Muscle of leg (tissue), 11 donors: ENCODE measurements around the gene ARHGAP45. TPM values are rescaled to one million over a fixed set of nuclear protein-coding genes. Genes with fewer than 3 reads are reported as not detected.

ENCODE experiments used
- DNase-seq: peaks from one replicate; pipeline ENCODE4 v3.0.0; 2013
- H3K27ac ChIP-seq: one replicate; pipeline ENCODE4 v1.5.1; 2013; ENCODE audit warnings: mild to moderate bottlenecking, low read length, control low read depth
- H3K27me3 ChIP-seq: one replicate; pipeline ENCODE4 v1.6.1; 2013; ENCODE audit warnings: low read length; ENCODE audit not compliant: control insufficient read depth, insufficient read depth
- H3K36me3 ChIP-seq: one replicate; pipeline ENCODE4 v1.6.1; 2013; ENCODE audit warnings: low read length; ENCODE audit not compliant: control insufficient read depth, insufficient read depth
- H3K4me1 ChIP-seq: one replicate; pipeline ENCODE4 v1.6.1; 2013; ENCODE audit warnings: low read length; ENCODE audit not compliant: control insufficient read depth, insufficient read depth
- H3K4me3 ChIP-seq: one replicate; pipeline ENCODE4 v1.5.1; 2013; ENCODE audit warnings: low read length, control low read depth
- H3K9me3 ChIP-seq: replicated peaks from 2 replicates; pipeline ENCODE4 v1.6.1; 2013; ENCODE audit warnings: low read depth, low read length; ENCODE audit not compliant: control insufficient read depth
- WGBS: methylation state at CpG from one replicate; pipeline ENCODE4 v1.1.5; 2013; ENCODE audit warnings: missing lambda C conversion rate; ENCODE audit not compliant: insufficient coverage; 5-methylcytosine and 5-hydroxymethylcytosine counted together
- polyA plus RNA-seq, 8 donors: library from polyadenylated mRNA; unstranded; fragments of 120-200 nt; gene quantifications; one replicate each; pipeline versions ENCODE4 v1.2.1 to v1.2.3, GENCODE V29; 2013; ENCODE audit warnings: inconsistent platforms in 1 of 8, low replicate concordance in 1 of 8; ENCODE audit not compliant: insufficient read length in 8 of 8, insufficient read depth in 1 of 8
- total RNA-seq: library from RNA; stranded (reverse); fragments of 120-200 nt; gene quantifications from one replicate; pipeline ENCODE4 v1.2.4, GENCODE V29; 2013

The ARHGAP45 gene
- total and polyA plus RNA-seq, 9 donors: 5.0 to 13.1 (median 11.1) TPM

- 78% methylated on average over 26 of the region's 32 CpGs for WGBS
- H3K36me3 ChIP-seq: peaks cover 39% of the 10 kb centered on the region
- no peak overlapping the region for H3K27ac ChIP-seq
- H3K4me3 ChIP-seq: no peak overlapping the region
- peaks cover 47% of the 10 kb centered on the region for H3K4me1 ChIP-seq
- H3K27me3 ChIP-seq: no peaks in the 10 kb centered on the region
- no peaks in the 10 kb centered on the region for H3K9me3 ChIP-seq
- DNase-seq: no peak
Observed at GRCh38 chr19:1105873-1106840, 39.2 kb downstream of the ARHGAP45 start.

GRCh38 chr19:1106841-1107660 lies 40.1 kb downstream of the ARHGAP45 start:
- peaks cover 39% of the 10 kb centered on the region for H3K36me3 ChIP-seq
- WGBS: 56% methylated on average over 13 of the region's 17 CpGs
- H3K9me3 ChIP-seq: no peaks in the 10 kb centered on the region
- no peak for DNase-seq
- peaks cover 43% of the 10 kb centered on the region for H3K4me1 ChIP-seq
- H3K27ac ChIP-seq: no peak overlapping the region
- no peaks in the 10 kb centered on the region for H3K27me3 ChIP-seq
- H3K4me3 ChIP-seq: no peak overlapping the region

- WGBS: 88% methylated on average over 20 of the region's 25 CpGs
- H3K27ac ChIP-seq: no peak overlapping the region
- no peak for DNase-seq
- H3K9me3 ChIP-seq: no peaks in the 10 kb centered on the region
- H3K4me1 ChIP-seq: peaks cover 42% of the 10 kb centered on the region
- no peak overlapping the region for H3K4me3 ChIP-seq
- H3K36me3 ChIP-seq: peaks cover 43% of the 10 kb centered on the region
- H3K27me3 ChIP-seq: no peaks in the 10 kb centered on the region
Observed at GRCh38 chr19:1107661-1108261, 40.8 kb downstream of the ARHGAP45 start.

- Histone ChIP-seq H3K9me3 (no peaks in the 10 kb centered on the region), H3K36me3 (peaks cover 43% of the 10 kb centered on the region), H3K27me3 (no peaks in the 10 kb centered on the region), H3K27ac (no peak overlapping the region), H3K4me3 (no peak overlapping the region), H3K4me1 (peaks cover 41% of the 10 kb centered on the region)
- WGBS: 89% methylated on average over 77 of the region's 89 CpGs
- DNase-seq: no peak
Observed at GRCh38 chr19:1108291-1109031, 41.5 kb downstream of the ARHGAP45 start.

- H3K27me3 ChIP-seq: no peaks in the 10 kb centered on the region
- H3K27ac ChIP-seq: no peak overlapping the region
- H3K9me3 ChIP-seq: no peaks in the 10 kb centered on the region
- H3K4me3 ChIP-seq: no peak overlapping the region
- H3K36me3 ChIP-seq: peaks cover 46% of the 10 kb centered on the region
- peaks cover 46% of the 10 kb centered on the region for H3K4me1 ChIP-seq
- whole genome bisulfite sequencing: 70% methylated on average over 36 of the region's 48 CpGs
- DNase-seq: no peak
Observed at GRCh38 chr19:1109032-1109551, 42.1 kb downstream of the ARHGAP45 start.

GRCh38 chr19:1109697-1110671 lies 43.0 kb downstream of the ARHGAP45 start:
- peaks cover 45% of the 10 kb centered on the region for H3K4me1 ChIP-seq
- no peaks in the 10 kb centered on the region for H3K9me3 ChIP-seq
- H3K36me3 ChIP-seq: peaks cover 48% of the 10 kb centered on the region

GRCh38 chr19:1110809-1111640 lies 44.1 kb downstream of the ARHGAP45 start:
- no peak overlapping the region for H3K27ac ChIP-seq
- WGBS: 45% methylated on average over 6 of the region's 18 CpGs
- H3K27me3 ChIP-seq: no peaks in the 10 kb centered on the region
- peak; percentile 65 for DNase-seq
- H3K4me1 ChIP-seq: peaks cover 35% of the 10 kb centered on the region
- peaks cover 44% of the 10 kb centered on the region for H3K36me3 ChIP-seq
- no peak overlapping the region for H3K4me3 ChIP-seq
- H3K9me3 ChIP-seq: no peaks in the 10 kb centered on the region

More at GRCh38 chr19:1109697-1110671, 43.0 kb downstream of the ARHGAP45 start:
- WGBS: 83% methylated on average over 46 of the region's 54 CpGs
- no peak for DNase-seq
- no peak overlapping the region for H3K4me3 ChIP-seq
- no peaks in the 10 kb centered on the region for H3K27me3 ChIP-seq
- H3K27ac ChIP-seq: no peak overlapping the region

GRCh38 chr19:1111641-1112267 lies 44.8 kb downstream of the ARHGAP45 start:
- Histone ChIP-seq H3K27me3 (no peaks in the 10 kb centered on the region), H3K4me3 (no peak overlapping the region), H3K27ac (no peak overlapping the region), H3K9me3 (no peaks in the 10 kb centered on the region), H3K36me3 (peaks cover 45% of the 10 kb centered on the region), H3K4me1 (peaks cover 29% of the 10 kb centered on the region)
- 37% methylated on average over 12 of the region's 18 CpGs for WGBS
- no peak for DNase-seq
